AG09309 (cell line): ENCODE measurements around the gene SUPT20HL2.

Source experiments
- DNase-seq: peaks from one replicate; pipeline ENCODE4 v3.0.0-alpha.2; 2010; ENCODE audit warnings: low read depth
- H3K4me3 ChIP-seq: 2 replicates; pipeline ENCODE4 v1.5.1; 2011; ENCODE audit warnings: mild to moderate bottlenecking, low read depth, low read length, moderate library complexity; ENCODE audit not compliant: control insufficient read depth
- TF ChIP-seq, protein P1 (sequence below): IDR thresholded peaks from 2 replicates; pipeline ENCODE4 v1.5.1; 2011; ENCODE audit warnings: mild to moderate bottlenecking, low read depth, low read length, inconsistent platforms; ENCODE audit not compliant: insufficient read depth, control insufficient read depth; ENCODE audit errors: missing control alignments

Gene SUPT20HL2

DNA sequence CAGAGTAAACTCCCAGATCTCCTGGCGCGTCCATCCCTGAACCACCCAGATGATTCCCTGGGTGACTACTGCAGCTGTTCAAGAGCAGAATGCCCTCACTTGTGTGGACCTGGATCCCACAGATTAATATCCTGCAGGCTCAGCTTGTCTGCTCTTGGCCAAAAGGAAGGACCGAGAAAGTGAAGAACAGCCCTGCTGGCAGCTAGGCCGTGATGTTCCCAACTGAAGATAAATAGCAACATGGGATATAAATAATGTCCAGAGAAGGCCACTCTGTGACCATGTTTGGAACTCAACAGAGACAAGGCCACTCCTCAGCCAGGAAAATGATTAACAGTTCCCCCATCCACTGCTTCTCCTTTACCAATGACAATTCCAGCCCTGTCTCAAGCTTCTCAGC lies 21.5 kb downstream of the SUPT20HL2 start:
- H3K4me3 ChIP-seq = no peak overlapping the region
- DNase-seq = no peak
- TF ChIP-seq, protein P1, sequence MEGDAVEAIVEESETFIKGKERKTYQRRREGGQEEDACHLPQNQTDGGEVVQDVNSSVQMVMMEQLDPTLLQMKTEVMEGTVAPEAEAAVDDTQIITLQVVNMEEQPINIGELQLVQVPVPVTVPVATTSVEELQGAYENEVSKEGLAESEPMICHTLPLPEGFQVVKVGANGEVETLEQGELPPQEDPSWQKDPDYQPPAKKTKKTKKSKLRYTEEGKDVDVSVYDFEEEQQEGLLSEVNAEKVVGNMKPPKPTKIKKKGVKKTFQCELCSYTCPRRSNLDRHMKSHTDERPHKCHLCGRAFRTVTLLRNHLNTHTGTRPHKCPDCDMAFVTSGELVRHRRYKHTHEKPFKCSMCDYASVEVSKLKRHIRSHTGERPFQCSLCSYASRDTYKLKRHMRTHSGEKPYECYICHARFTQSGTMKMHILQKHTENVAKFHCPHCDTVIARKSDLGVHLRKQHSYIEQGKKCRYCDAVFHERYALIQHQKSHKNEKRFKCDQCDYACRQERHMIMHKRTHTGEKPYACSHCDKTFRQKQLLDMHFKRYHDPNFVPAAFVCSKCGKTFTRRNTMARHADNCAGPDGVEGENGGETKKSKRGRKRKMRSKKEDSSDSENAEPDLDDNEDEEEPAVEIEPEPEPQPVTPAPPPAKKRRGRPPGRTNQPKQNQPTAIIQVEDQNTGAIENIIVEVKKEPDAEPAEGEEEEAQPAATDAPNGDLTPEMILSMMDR = no peak

DNA sequence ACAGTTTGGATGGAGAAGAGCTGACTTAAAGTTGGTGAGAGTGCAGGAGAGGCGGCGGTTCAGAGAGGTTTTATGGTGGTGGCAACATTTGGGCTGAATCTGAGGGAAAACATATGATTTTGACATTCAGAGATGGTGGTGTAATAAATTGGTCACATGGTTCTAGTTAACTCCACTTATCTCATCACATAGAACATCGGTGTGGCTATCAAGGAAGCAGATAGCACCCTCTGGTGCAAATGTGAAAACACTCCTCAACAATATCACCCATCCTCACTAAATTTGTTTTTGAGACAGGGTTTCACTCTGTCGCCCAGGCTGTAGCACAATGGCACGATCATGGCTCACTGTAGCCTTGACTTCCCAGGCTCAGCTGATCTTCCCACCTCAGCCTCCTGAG lies 28.8 kb downstream of the SUPT20HL2 start:
- TF ChIP-seq, protein P1 = no peak
- no peak for DNase-seq
- no peak overlapping the region for H3K4me3 ChIP-seq

DNA sequence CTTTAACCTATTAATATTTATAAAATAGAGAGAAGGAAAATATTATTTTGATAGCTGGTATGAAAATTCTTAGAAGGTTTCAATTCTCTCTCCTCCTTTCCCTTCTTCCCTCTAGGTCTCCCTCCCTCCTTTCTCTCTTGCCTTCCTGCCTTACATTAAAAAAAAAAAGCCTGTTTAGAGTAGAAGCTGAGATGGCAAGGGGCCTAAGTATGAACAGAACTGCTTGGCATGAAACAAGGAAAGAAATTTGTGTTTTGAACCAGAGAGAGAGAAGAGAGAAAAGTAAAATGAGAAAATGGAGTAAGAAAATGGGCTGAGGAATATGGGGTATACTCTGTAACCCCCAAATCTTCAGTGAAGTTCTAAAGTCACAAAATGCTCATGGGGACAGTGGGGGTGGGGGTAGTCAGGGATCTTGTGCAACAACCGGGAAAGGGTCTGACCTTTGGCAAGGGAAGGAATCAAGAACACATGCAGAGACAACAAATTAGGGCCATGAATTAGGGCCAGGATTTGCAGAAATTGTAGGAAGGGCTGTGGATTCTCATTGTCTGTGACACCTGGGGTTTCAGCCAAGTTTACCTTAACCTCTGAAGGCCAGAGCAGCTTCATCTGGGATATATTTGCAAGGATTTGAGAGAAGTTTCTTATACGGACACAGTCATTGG lies 30.6 kb downstream of the SUPT20HL2 start:
- no peak overlapping the region for H3K4me3 ChIP-seq
- DNase-seq = no peak
- TF ChIP-seq, protein P1 = no peak

DNA sequence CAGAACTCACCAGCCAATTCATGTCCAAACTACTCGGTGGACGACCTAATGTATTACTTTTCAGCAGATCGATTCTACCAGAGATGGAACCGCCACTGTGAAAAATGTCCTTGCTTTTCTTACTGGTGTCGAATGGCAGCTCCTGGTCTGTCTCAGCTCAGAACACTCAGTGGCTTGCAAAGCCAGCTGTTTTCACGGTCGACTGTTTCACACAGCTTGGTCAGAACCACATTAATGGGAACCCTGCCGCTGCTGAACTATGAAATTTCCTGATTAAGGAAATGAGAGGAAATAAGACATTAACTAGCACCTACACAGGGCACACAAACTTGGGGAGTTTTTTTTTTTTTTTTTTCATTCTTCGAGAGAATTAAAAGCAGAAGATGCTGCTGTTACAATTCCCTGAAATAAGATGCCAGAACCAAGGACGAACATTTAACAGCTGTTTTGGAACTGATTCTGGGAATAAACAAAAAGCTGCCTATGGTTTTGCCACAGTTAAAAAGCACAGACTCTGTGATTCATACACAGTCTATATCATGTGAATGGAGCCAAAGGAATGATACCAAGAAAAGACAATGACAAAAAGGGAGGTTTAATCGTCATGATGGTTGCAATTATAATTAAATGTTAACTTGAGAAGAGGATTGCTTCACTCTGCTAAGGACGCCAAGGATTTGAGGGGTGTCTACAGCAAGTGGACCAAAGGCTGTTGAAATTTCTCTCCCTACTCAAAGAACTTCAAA lies 31.3 kb downstream of the SUPT20HL2 start:
- DNase-seq = no peak
- H3K4me3 ChIP-seq = no peak overlapping the region
- TF ChIP-seq, protein P1 = no peak

DNA sequence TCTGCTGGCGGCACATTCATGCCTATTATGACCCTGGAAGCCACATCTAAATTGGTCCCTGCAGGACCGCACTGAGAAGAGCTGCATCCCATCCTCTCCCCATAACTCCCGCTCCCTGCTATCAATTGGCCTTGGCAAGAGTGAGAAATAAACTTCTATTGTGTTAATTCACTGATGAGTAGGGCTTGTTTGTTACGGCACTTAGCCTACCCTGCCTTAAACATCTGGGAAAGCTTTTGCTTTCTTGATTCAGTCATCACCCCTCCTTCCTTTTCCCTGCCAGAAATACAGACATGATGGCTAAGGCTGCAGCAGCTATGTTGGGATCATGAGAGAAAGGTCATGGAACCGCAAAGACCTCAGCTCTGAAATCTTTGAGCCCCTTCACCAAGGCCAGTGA lies 36.5 kb downstream of the SUPT20HL2 start:
- H3K4me3 ChIP-seq = no peak overlapping the region
- TF ChIP-seq, protein P1 = no peak
- no peak for DNase-seq

DNA sequence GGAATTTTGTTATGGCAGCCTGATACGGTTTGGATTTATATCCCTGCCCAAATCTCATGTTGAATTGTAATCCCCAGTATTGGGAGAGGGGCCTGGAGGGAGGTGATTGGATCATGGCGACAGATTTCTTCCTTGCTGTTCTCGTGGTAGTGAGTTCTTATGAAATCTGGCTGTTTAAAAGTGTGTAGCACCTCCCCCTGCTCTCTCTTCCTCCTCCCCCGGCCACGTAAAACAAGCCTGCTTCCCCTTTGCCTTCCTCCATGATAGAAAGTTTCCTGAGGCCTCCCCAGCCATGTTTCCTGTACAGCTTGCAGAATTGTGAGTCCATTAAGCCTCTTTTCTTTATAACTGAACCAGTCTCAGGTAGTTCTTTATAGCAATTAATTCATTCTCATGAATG lies 37.9 kb downstream of the SUPT20HL2 start:
- no peak overlapping the region for H3K4me3 ChIP-seq
- DNase-seq = no peak
- TF ChIP-seq, protein P1 = no peak
